GM12878 (cell line): ENCODE data around the gene TCEA2. TPM values are rescaled to one million over a fixed set of nuclear protein-coding genes. Genes with fewer than 3 reads are reported as not detected.

Experiments used
- ATAC-seq: fragments of 200-7000 bp; cut with Tn5 transposase; 3 replicates; pipeline ENCODE4 v1.9.1; 2020; ENCODE audit warnings: mild to moderate bottlenecking, moderate library complexity
- BruUV-seq: library from RNA; stranded (reverse); fragments of 400-500 nt; replicated peaks from 2 replicates; lab custom pipeline; 2021; lab: Mats Ljungman, UMichigan
- CTCF ChIA-PET: fragments of 300-600 bp; sonication (Branson Sonifier 250); formaldehyde crosslinking; extraction: SDS; loops from one replicate; lab custom pipeline; 2021; ENCODE audit warnings: inconsistent platforms; lab: Yijun Ruan, JAX
- POLR2A ChIA-PET: fragments of 350-600 bp; formaldehyde crosslinking; extraction: SDS; loops from one replicate; lab custom pipeline; 2021; ENCODE audit warnings: inconsistent platforms; lab: Charles Lee
- RAD21 ChIA-PET: fragments of 300-600 bp; sonication (Branson Sonifier 250); formaldehyde crosslinking; loops from one replicate; lab custom pipeline; 2023; ENCODE audit warnings: antibody characterized with exemption; ENCODE audit not compliant: unreplicated experiment; lab: Charles Lee
- SMC1A ChIA-PET: fragments of 300-600 bp; sonication (Branson Sonifier 250); formaldehyde crosslinking; loops from one replicate; lab custom pipeline; 2023; ENCODE audit not compliant: unreplicated experiment, uncharacterized antibody; lab: Charles Lee
- DNase-seq: peaks from one replicate; pipeline ENCODE4 v3.0.0-alpha.2; 2011; ENCODE audit warnings: low read depth, low spot score
- FAIRE-seq: peaks from 3 replicates; lab custom pipeline; 2011; peaks lifted over from hg19 to GRCh38; lab: Jason Lieb, UNC
- H2AFZ ChIP-seq: 2 replicates; pipeline ENCODE4 v1.6.0; 2011; ENCODE audit warnings: low read depth, low read length, control low read depth; ENCODE audit not compliant: control insufficient read depth
- H3K27ac ChIP-seq: 2 replicates; pipeline ENCODE4 v1.5.1; 2011; ENCODE audit warnings: control low read depth; ENCODE audit not compliant: control insufficient read depth, insufficient read depth
- H3K27me3 ChIP-seq, 2 experiments: replicated peaks in 1 of 2; 2 replicates each; pipeline versions ENCODE4 v1.6.0 to v1.6.1; 2011; ENCODE audit warnings: low read length in 1 of 2; ENCODE audit not compliant: control insufficient read depth in 2 of 2, insufficient read depth in 2 of 2
- H3K36me3 ChIP-seq, 2 experiments: 2 replicates each; pipeline ENCODE4 v1.5.1; 2011; ENCODE audit warnings: low read length in 1 of 2; ENCODE audit not compliant: control insufficient read depth in 2 of 2, insufficient read depth in 2 of 2
- H3K4me1 ChIP-seq: 2 replicates; pipeline ENCODE4 v1.6.1; 2011; ENCODE audit warnings: mild to moderate bottlenecking, low read length, moderate library complexity, mixed read lengths; ENCODE audit not compliant: control insufficient read depth, insufficient read depth
- H3K4me2 ChIP-seq: 2 replicates; pipeline ENCODE4 v1.6.0; 2011; ENCODE audit warnings: control low read depth; ENCODE audit not compliant: control insufficient read depth, insufficient read depth
- H3K4me3 ChIP-seq: fragments of 200-600 bp; sonication (generic); 2 replicates; pipeline ENCODE4 v1.5.1; 2016
- H3K79me2 ChIP-seq: 2 replicates; pipeline ENCODE4 v1.6.0; 2011; ENCODE audit warnings: low read length; ENCODE audit not compliant: control insufficient read depth, insufficient read depth
- H3K9ac ChIP-seq: 2 replicates; pipeline ENCODE4 v1.8.0; 2011; ENCODE audit warnings: low read length, control low read depth, mixed read lengths; ENCODE audit not compliant: control insufficient read depth, insufficient read depth
- H3K9me3 ChIP-seq: replicated peaks from 3 replicates; pipeline ENCODE4 v1.5.1; 2011; ENCODE audit warnings: mild to moderate bottlenecking, low read length; ENCODE audit not compliant: control insufficient read depth, insufficient read depth
- H4K20me1 ChIP-seq: 2 replicates; pipeline ENCODE4 v1.6.0; 2011; ENCODE audit not compliant: control insufficient read depth, insufficient read depth
- CEBPB ChIP-seq, 2 experiments: fragments of 150-350 bp in 1 of 2; IDR thresholded peaks; 2 replicates each; pipeline ENCODE4 v1.6.1; 2012 to 2014; ENCODE audit warnings: low read depth in 2 of 2, low read length in 2 of 2, borderline replicate concordance in 1 of 2, inconsistent platforms in 1 of 2
- CEBPZ ChIP-seq: fragments of 150-350 bp; IDR thresholded peaks from 2 replicates; pipeline ENCODE4 v1.6.1; 2016; ENCODE audit warnings: low read depth, low read length
- EGR1 ChIP-seq, 2 experiments: IDR thresholded peaks; 1 replicate in 1 of 2; 2 replicates in 1 of 2; pipeline ENCODE4 v1.6.1; 2011 to 2012; ENCODE audit warnings: low read depth in 2 of 2, low read length in 2 of 2, borderline replicate concordance in 1 of 2, mild to moderate bottlenecking in 1 of 2, moderate library complexity in 1 of 2
- ETV6 ChIP-seq, 2 experiments: fragments of 450-650 bp in 1 of 2; IDR thresholded peaks in 1 of 2; conservative IDR thresholded peaks in 1 of 2; 2 replicates each; pipeline ENCODE4 v1.6.1; 2014; ENCODE audit warnings: antibody characterized with exemption in 1 of 2, borderline replicate concordance in 1 of 2, low read depth in 1 of 2, mild to moderate bottlenecking in 1 of 2, moderate library complexity in 1 of 2
- GATAD2B ChIP-seq: fragments of 450-650 bp; conservative IDR thresholded peaks from 2 replicates; pipeline ENCODE4 v1.6.1; 2017; ENCODE audit warnings: low read depth, mild to moderate bottlenecking, moderate library complexity
- HDGF ChIP-seq: fragments of 450-650 bp; IDR thresholded peaks from 2 replicates; pipeline ENCODE4 v1.6.1; 2016; ENCODE audit warnings: antibody characterized with exemption
- NBN ChIP-seq: fragments of 450-650 bp; IDR thresholded peaks from 2 replicates; pipeline ENCODE4 v1.6.1; 2016
- NFIC ChIP-seq: IDR thresholded peaks from 2 replicates; pipeline ENCODE4 v1.6.1; 2012; ENCODE audit warnings: low read depth, mild to moderate bottlenecking, inconsistent platforms, low read length, moderate library complexity
- NFYB ChIP-seq: IDR thresholded peaks from 2 replicates; pipeline ENCODE4 v1.6.1; 2011; ENCODE audit warnings: low read depth, mild to moderate bottlenecking, low read length, improper control_type of control experiment, moderate library complexity; ENCODE audit not compliant: insufficient read depth
- POLR2A ChIP-seq: IDR thresholded peaks from 2 replicates; pipeline ENCODE4 v1.6.1; 2011; ENCODE audit warnings: low read depth, mild to moderate bottlenecking, low read length
- SMAD1 ChIP-seq: fragments of 450-650 bp; IDR thresholded peaks from 2 replicates; pipeline ENCODE4 v1.6.1; 2018; ENCODE audit warnings: mild to moderate bottlenecking, low read depth; ENCODE audit not compliant: partially characterized antibody
- ZNF207 ChIP-seq: fragments of 450-650 bp; IDR thresholded peaks from 2 replicates; pipeline ENCODE4 v1.6.1; 2014; ENCODE audit warnings: antibody characterized with exemption, mild to moderate bottlenecking, borderline replicate concordance
- ZNF217 ChIP-seq: fragments of 450-650 bp; IDR thresholded peaks from 2 replicates; pipeline ENCODE4 v1.6.1; 2017; ENCODE audit warnings: antibody characterized with exemption, mild to moderate bottlenecking
- ZNF274 ChIP-seq: IDR thresholded peaks from one replicate; pipeline ENCODE4 v1.8.0; 2011; ENCODE audit not compliant: insufficient read length, insufficient read depth
- ZNF687 ChIP-seq: fragments of 450-650 bp; IDR thresholded peaks from 2 replicates; pipeline ENCODE4 v1.6.1; 2017; ENCODE audit warnings: mild to moderate bottlenecking, moderate library complexity
- WGBS: methylation state at CpG from one replicate; pipeline ENCODE4 v1.1.6; 2016; ENCODE audit warnings: low lambda C conversion rate; ENCODE audit not compliant: insufficient replicate concordance, insufficient coverage; ENCODE audit errors: missing lambda C conversion rate; 5-methylcytosine and 5-hydroxymethylcytosine counted together
- in situ Hi-C: fragments of 300-500 bp; cut with MboI; formaldehyde crosslinking; loops from 9 replicates; pipeline ENCODE4 v1.14.3; 2018; ENCODE audit warnings: mixed read lengths
- intact Hi-C: fragments of 100-400 bp; cut with micrococcal nuclease; formaldehyde crosslinking; loops from one replicate; pipeline ENCODE4 v1.14.2; 2022; ENCODE audit not compliant: unreplicated experiment
- polyA plus RNA-seq, 11 experiments: library from polyadenylated mRNA; depleted of rRNA in 4 of 11; unstranded in 6 of 11; stranded (reverse) in 5 of 11; fragments of >200 nt; fragmentation: Nextera tagmentation in 4 of 11; fragmentation: Illumina TruSeq in 1 of 11; extraction: Ambion mirVana in 4 of 11; extraction: Trizol in 1 of 11; gene quantifications; 1 replicate in 1 of 11; 2 replicates in 10 of 11; pipeline versions ENCODE4 v1.2.1 to v1.2.3, GENCODE V29; 2011 to 2016; ENCODE audit warnings: inconsistent platforms in 2 of 11, missing spikeins in 2 of 11, low read depth in 1 of 11
- total RNA-seq, 4 experiments: library from RNA; depleted of rRNA in 3 of 4; stranded (reverse); fragments of >200 nt in 3 of 4; fragmentation: Illumina TruSeq in 1 of 4; extraction: Trizol in 1 of 4; gene quantifications; 2 replicates each; pipeline versions ENCODE4 v1.2.1 to v1.2.3, GENCODE V29; 2013 to 2021

Gene TCEA2
- total and polyA plus RNA-seq, 10 of the 15 experiments (the other 5 are each of a cell fraction or from before 2014, with no cell fraction given) = 3.4 to 42.5 (median 13.3) TPM

- WGBS = 3% methylated on average over 36 of the region's 62 CpGs
- peaks cover 30% of the 10 kb centered on the region for H3K79me2 ChIP-seq
- in situ Hi-C loops = no loop called here
- CTCF ChIA-PET = interaction anchor here (1.2 to 3.9 kb wide), 6 partner anchors 14 to 205 kb away, joined by 3 to 22 read pairs (median 8); no protein-coding TSS in a partner anchor
- H3K27ac ChIP-seq = peak within 1 kb of the TSS; percentile 85
- H3K36me3 ChIP-seq = peaks cover 0 to under 1% of the 10 kb centered on the region in 2 experiments; a peak in 2 of 4 replicates
- POLR2A ChIA-PET = interaction anchor here (0.7 to 3.5 kb wide), 6 partner anchors 14 to 457 kb away, joined by 3 to 14 read pairs (median 4); partner anchors contain the start of genes PRPF6 and SAMD10
- no TSS peak for BruUV-seq
- ATAC-seq (peak; percentile 6), DNase-seq (no peak), FAIRE-seq (no peak)
- H3K27me3 ChIP-seq = peaks cover 2 to 7% of the 10 kb centered on the region in 2 experiments; a peak in 2 of 4 replicates
- H3K4me1 ChIP-seq = peaks cover 26% of the 10 kb centered on the region
- H2AFZ ChIP-seq = peak within 1 kb of the TSS; percentile 54
- peak within 1 kb of the TSS; percentile 83 for H3K4me3 ChIP-seq
- no peaks in the 10 kb centered on the region for H4K20me1 ChIP-seq
- SMC1A ChIA-PET = interaction anchor here (1.0 to 2.3 kb wide), 4 partner anchors 21 to 41 kb away, joined by 3 to 11 read pairs (median 5); no protein-coding TSS in a partner anchor
- no peaks in the 10 kb centered on the region for H3K9me3 ChIP-seq
- intact Hi-C loops = no loop called here
- H3K4me2 ChIP-seq = peak within 1 kb of the TSS; percentile 97
- peak within 1 kb of the TSS; percentile 91 for H3K9ac ChIP-seq
- RAD21 ChIA-PET = interaction anchor here (0.8 to 6.7 kb wide), 10 partner anchors 14 to 103 kb away, joined by 3 to 67 read pairs (median 6); partner anchors contain the start of gene TCEA2
- TF ChIP-seq EGR1 (IDR thresholded peaks at IDR 0.05; ENCODE audit: borderline replicate concordance in 1 of 2, low read depth in 2 of 2, low read length in 2 of 2) = peak in 1 of 2 experiments; percentile 35; a peak in 1 of 3 replicates
- TF ChIP-seq GATAD2B = peak; percentile 14; the same call in 1 of the 2 replicates
- TF ChIP-seq ZNF217 = no peak
- TF ChIP-seq NBN = 0 out of 2 replicates have a peak, but pooled peaks have one; percentile 27
- no peak for TF ChIP-seq ETV6 (conservative IDR thresholded peaks at IDR 0.05 in 1 of 2, IDR thresholded peaks at IDR 0.05 in 1 of 2; ENCODE audit: borderline replicate concordance in 1 of 2, low read depth in 1 of 2)
- no peak for TF ChIP-seq NFIC
- TF ChIP-seq ZNF207 = no peak
- no peak for TF ChIP-seq CEBPB (IDR thresholded peaks at IDR 0.05; ENCODE audit: borderline replicate concordance in 1 of 2, low read depth in 2 of 2, low read length in 2 of 2)
- peak; percentile 23; the same call in 1 of the 2 replicates for TF ChIP-seq HDGF
- no peak for TF ChIP-seq CEBPZ
- TF ChIP-seq POLR2A = peak; percentile 26; the same call in 1 of the 2 replicates
- no peak for TF ChIP-seq SMAD1
- TF ChIP-seq ZNF274 = no peak
- TF ChIP-seq ZNF687 = no peak
- TF ChIP-seq NFYB = no peak
These were observed 17.2 kb downstream of the TCEA2 start, which contains the start of gene OPRL1 for GRCh38 chr20:64080013-64080812. Gene OPRL1, plus strand, starts transcription at chr20:64080082. Its CDS starts 12,639 bp downstream, at chr20:64092721.
